ENCODE data around the gene BZW2.
A peak's percentile ranks its signal among the peaks of the same experiment; 100 is the strongest.

The BZW2 gene

DNA sequence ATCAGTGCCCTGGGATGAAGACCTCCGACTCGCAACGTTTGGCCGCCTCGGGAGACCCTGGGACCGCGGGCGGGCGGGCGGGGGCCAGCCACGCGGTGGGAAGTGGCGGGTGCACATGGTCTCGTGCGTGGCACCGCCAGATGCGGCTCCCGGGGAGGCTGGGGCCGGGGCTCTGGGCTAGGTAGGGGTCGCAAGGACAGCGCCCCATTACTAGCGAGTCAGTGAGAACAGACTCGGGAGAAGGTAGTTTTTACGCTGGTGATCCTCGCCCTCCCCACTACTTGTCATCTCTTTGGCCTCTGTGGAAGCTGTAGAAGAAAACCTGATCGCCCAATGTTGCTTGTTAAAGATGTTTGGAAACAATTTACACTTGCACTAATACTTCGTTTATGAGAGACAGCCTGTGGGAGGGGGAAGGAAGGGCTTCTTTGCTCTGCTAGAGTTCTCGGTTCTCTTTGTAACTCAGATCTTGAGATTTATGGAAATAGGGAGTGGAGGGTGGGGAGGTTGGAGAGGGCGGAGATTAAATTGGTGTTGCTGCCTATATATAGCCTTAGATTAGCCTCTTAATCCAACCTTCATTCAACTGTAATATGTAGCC, 591 bp downstream of the BZW2 start:
- H3K9ac ChIP-seq (ENCODE audit: low read length): peak overlapping the region; percentile 88
- peak; percentile 51 for DNase-seq (ENCODE audit: low read depth)
- H3K9me3 ChIP-seq (ENCODE audit: control insufficient read depth, low read length): no peaks in the 10 kb centered on the region
- no peaks in the 10 kb centered on the region for H3K36me3 ChIP-seq (ENCODE audit: control insufficient read depth, insufficient read depth, low read length, severe bottlenecking)
- peak overlapping the region; percentile 88 for H3K4me3 ChIP-seq (ENCODE audit: low read length)
- no peaks in the 10 kb centered on the region for H3K27me3 ChIP-seq (replicated peaks; ENCODE audit: control insufficient read depth, insufficient read depth, low read length)
- peaks cover 23% of the 10 kb centered on the region for H3K4me1 ChIP-seq (ENCODE audit: control insufficient read depth, insufficient read depth, low read length)

- no peak for DNase-seq (ENCODE audit: low read depth)
- H3K4me3 ChIP-seq (ENCODE audit: low read length): peak overlapping the region; percentile 88
Observed at GRCh38 chr7:16647435-16647960, 1.5 kb downstream of the BZW2 start.

GRCh38 chr7:16648551-16648950, 2.6 kb downstream of the BZW2 start:
- H3K9ac ChIP-seq (ENCODE audit: low read length): no peak overlapping the region
- no peak for DNase-seq (ENCODE audit: low read depth)
- no peaks in the 10 kb centered on the region for H3K27me3 ChIP-seq (replicated peaks; ENCODE audit: control insufficient read depth, insufficient read depth, low read length)
- peaks cover 23% of the 10 kb centered on the region for H3K4me1 ChIP-seq (ENCODE audit: control insufficient read depth, insufficient read depth, low read length)
- H3K36me3 ChIP-seq (ENCODE audit: control insufficient read depth, insufficient read depth, low read length, severe bottlenecking): no peaks in the 10 kb centered on the region
- H3K4me3 ChIP-seq (ENCODE audit: low read length): no peak overlapping the region
- no peaks in the 10 kb centered on the region for H3K9me3 ChIP-seq (ENCODE audit: control insufficient read depth, low read length)

More at GRCh38 chr7:16647435-16647960, 1.5 kb downstream of the BZW2 start:
- H3K27me3 ChIP-seq (replicated peaks; ENCODE audit: control insufficient read depth, insufficient read depth, low read length): no peaks in the 10 kb centered on the region
- H3K9ac ChIP-seq (ENCODE audit: low read length): peak overlapping the region; percentile 88
- no peaks in the 10 kb centered on the region for H3K9me3 ChIP-seq (ENCODE audit: control insufficient read depth, low read length)
- no peaks in the 10 kb centered on the region for H3K36me3 ChIP-seq (ENCODE audit: control insufficient read depth, insufficient read depth, low read length, severe bottlenecking)
- H3K4me1 ChIP-seq (ENCODE audit: control insufficient read depth, insufficient read depth, low read length): peaks cover 23% of the 10 kb centered on the region

DNA sequence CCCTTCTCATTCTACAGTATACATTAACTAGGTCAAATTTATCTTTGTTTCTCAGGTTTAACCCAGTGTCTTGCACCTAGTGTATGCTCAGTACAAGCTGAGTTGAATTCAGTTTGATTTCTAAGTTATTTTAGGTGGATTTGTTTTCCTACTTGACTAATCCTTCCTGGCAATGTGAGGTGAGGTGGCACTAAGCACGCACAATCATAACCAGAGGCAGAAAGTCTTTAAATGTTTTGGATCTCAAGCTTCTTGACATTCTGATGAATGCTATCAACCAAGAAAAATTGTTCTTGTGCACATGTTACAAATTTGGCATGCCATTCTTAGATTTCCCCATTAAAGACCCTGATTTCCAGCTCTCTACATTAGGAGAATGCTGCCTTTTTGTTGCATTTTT, 3.2 kb downstream of the BZW2 start:
- Histone ChIP-seq H3K4me3 (ENCODE audit: low read length) (no peak overlapping the region), H3K27me3 (replicated peaks; ENCODE audit: control insufficient read depth, insufficient read depth, low read length) (no peaks in the 10 kb centered on the region), H3K36me3 (ENCODE audit: control insufficient read depth, insufficient read depth, low read length, severe bottlenecking) (no peaks in the 10 kb centered on the region), H3K4me1 (ENCODE audit: control insufficient read depth, insufficient read depth, low read length) (peaks cover 18% of the 10 kb centered on the region), H3K9me3 (ENCODE audit: control insufficient read depth, low read length) (no peaks in the 10 kb centered on the region), H3K9ac (ENCODE audit: low read length) (no peak overlapping the region)
- peak; percentile 46 for DNase-seq (ENCODE audit: low read depth)

DNA sequence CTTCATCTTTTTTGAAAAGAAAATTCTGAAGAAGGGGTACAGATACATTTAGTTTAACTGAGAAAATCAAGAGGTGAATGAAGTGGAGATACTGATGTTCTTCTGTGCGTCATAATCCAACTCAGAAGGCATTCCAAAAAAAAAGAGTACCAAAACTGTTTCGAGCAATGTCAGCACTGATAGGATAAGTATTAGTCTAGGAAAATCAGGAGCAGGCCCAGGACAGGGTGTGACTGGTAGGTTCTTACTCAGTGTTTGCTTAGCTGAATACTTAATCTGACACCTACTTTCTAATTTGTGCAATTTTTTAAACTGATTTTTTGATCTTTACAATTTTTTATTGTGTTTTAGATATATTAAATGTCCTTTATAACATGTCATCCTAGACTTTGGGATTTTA, 4.3 kb downstream of the BZW2 start:
- DNase-seq (ENCODE audit: low read depth): no peak
- Histone ChIP-seq H3K9me3 (ENCODE audit: control insufficient read depth, low read length) (no peaks in the 10 kb centered on the region), H3K36me3 (ENCODE audit: control insufficient read depth, insufficient read depth, low read length, severe bottlenecking) (no peaks in the 10 kb centered on the region), H3K4me1 (ENCODE audit: control insufficient read depth, insufficient read depth, low read length) (peaks cover 14% of the 10 kb centered on the region), H3K9ac (ENCODE audit: low read length) (no peak overlapping the region), H3K27me3 (replicated peaks; ENCODE audit: control insufficient read depth, insufficient read depth, low read length) (no peaks in the 10 kb centered on the region), H3K4me3 (ENCODE audit: low read length) (no peak overlapping the region)

GRCh38 chr7:16651396-16652239, 5.6 kb downstream of the BZW2 start:
- H3K36me3 ChIP-seq (ENCODE audit: control insufficient read depth, insufficient read depth, low read length, severe bottlenecking): no peaks in the 10 kb centered on the region
- no peak overlapping the region for H3K9ac ChIP-seq (ENCODE audit: low read length)
- H3K4me3 ChIP-seq (ENCODE audit: low read length): no peak overlapping the region
- peaks cover 14% of the 10 kb centered on the region for H3K4me1 ChIP-seq (ENCODE audit: control insufficient read depth, insufficient read depth, low read length)
- DNase-seq (ENCODE audit: low read depth): no peak
- H3K27me3 ChIP-seq (replicated peaks; ENCODE audit: control insufficient read depth, insufficient read depth, low read length): no peaks in the 10 kb centered on the region
- no peaks in the 10 kb centered on the region for H3K9me3 ChIP-seq (ENCODE audit: control insufficient read depth, low read length)

GRCh38 chr7:16652240-16652583, 6.2 kb downstream of the BZW2 start:
- Histone ChIP-seq H3K4me3 (ENCODE audit: low read length) (no peak overlapping the region), H3K36me3 (ENCODE audit: control insufficient read depth, insufficient read depth, low read length, severe bottlenecking) (no peaks in the 10 kb centered on the region)

DNA sequence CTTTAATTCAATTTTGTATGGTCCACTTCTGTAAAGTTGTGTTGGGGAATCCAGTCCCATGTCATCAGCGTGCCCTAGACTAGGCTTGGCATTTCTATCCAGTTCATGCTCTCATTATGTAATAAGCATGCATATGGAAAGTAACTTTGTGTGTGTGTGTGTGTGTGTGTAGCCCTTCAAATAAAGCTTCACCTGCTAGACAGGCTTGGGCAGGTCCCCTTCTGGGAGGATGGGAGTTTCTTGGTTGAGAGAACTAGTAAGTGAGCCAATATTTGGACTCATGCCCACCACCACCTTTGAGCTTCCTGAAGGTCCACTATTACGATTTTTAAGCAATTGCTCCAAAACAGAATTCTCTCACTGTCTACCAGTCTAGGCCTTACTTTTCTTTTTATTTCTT, 6.9 kb downstream of the BZW2 start:
- H3K9ac ChIP-seq (ENCODE audit: low read length): no peak overlapping the region

More at GRCh38 chr7:16652240-16652583, 6.2 kb downstream of the BZW2 start:
- no peak for DNase-seq (ENCODE audit: low read depth)
- Histone ChIP-seq H3K27me3 (replicated peaks; ENCODE audit: control insufficient read depth, insufficient read depth, low read length) (no peaks in the 10 kb centered on the region), H3K9ac (ENCODE audit: low read length) (no peak overlapping the region), H3K9me3 (ENCODE audit: control insufficient read depth, low read length) (no peaks in the 10 kb centered on the region), H3K4me1 (ENCODE audit: control insufficient read depth, insufficient read depth, low read length) (peaks cover 11% of the 10 kb centered on the region)

DNA sequence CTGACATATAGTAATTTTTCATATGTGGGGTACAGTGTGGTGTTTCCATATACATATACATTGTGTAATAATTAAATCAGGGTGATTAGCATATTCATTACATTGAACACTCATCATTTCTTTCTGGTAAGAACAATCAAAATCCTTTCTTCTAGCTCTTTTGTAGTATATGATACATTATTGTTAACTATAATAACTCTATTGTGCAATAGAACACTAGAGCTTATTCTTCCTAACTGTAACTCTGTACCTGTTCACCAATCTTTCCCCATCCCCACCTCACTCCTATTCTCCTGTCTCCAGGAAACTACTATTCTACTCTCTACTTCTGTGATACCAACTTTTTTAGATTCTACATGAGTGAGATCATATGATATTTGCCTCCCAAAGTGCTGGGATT, 9.4 kb downstream of the BZW2 start:
- no peak overlapping the region for H3K4me3 ChIP-seq (ENCODE audit: low read length)
- no peaks in the 10 kb centered on the region for H3K27me3 ChIP-seq (replicated peaks; ENCODE audit: control insufficient read depth, insufficient read depth, low read length)
- no peaks in the 10 kb centered on the region for H3K9me3 ChIP-seq (ENCODE audit: control insufficient read depth, low read length)
- peaks cover 8% of the 10 kb centered on the region for H3K4me1 ChIP-seq (ENCODE audit: control insufficient read depth, insufficient read depth, low read length)
- no peak overlapping the region for H3K9ac ChIP-seq (ENCODE audit: low read length)
- H3K36me3 ChIP-seq (ENCODE audit: control insufficient read depth, insufficient read depth, low read length, severe bottlenecking): no peaks in the 10 kb centered on the region
- DNase-seq (ENCODE audit: low read depth): no peak

More for the DNA sequence above, 6.9 kb downstream of the BZW2 start:
- Histone ChIP-seq H3K36me3 (ENCODE audit: control insufficient read depth, insufficient read depth, low read length, severe bottlenecking) (no peaks in the 10 kb centered on the region), H3K4me3 (ENCODE audit: low read length) (no peak overlapping the region), H3K9me3 (ENCODE audit: control insufficient read depth, low read length) (no peaks in the 10 kb centered on the region), H3K27me3 (replicated peaks; ENCODE audit: control insufficient read depth, insufficient read depth, low read length) (no peaks in the 10 kb centered on the region), H3K4me1 (ENCODE audit: control insufficient read depth, insufficient read depth, low read length) (peaks cover 10% of the 10 kb centered on the region)
- no peak for DNase-seq (ENCODE audit: low read depth)

- Histone ChIP-seq H3K36me3 (ENCODE audit: control insufficient read depth, insufficient read depth, low read length, severe bottlenecking) (no peaks in the 10 kb centered on the region), H3K4me1 (ENCODE audit: control insufficient read depth, insufficient read depth, low read length) (peaks cover 15% of the 10 kb centered on the region), H3K9me3 (ENCODE audit: control insufficient read depth, low read length) (no peaks in the 10 kb centered on the region), H3K27me3 (replicated peaks; ENCODE audit: control insufficient read depth, insufficient read depth, low read length) (no peaks in the 10 kb centered on the region), H3K4me3 (ENCODE audit: low read length) (no peak overlapping the region), H3K9ac (ENCODE audit: low read length) (no peak overlapping the region)
- DNase-seq (ENCODE audit: low read depth): no peak
Observed at GRCh38 chr7:16656141-16656540, 10.2 kb downstream of the BZW2 start.

DNA sequence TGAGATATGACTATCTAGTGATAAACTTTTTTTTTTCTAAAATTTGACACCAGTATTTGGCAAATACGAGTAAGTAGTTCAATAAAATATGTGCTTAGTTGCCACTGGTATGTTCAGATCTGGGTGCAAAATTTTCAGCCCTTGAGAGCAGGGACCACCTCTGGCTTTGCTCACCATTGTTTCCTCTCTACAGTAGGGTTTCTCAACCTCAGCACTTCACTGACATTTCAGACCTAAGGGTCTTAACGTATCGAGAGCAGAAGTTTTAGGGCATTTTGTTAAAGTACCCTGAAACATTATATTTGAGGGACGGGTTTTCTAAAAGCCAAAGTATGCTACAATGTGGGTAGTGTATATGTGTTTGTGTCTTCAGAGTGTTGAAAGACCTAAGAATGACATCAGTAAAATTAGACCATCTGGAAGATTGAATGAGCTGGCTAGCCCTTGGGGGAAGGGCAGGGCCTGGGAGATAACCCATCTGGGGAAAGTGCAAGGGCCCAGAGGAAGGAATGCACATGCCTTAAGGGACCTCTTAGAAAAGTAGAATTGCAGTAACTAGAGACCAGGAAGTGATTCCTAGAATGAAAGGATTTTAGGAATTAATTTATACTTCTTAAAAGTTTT, 11.8 kb downstream of the BZW2 start:
- H3K27me3 ChIP-seq (replicated peaks; ENCODE audit: control insufficient read depth, insufficient read depth, low read length): no peaks in the 10 kb centered on the region
- peak overlapping the region; percentile 47 for H3K4me3 ChIP-seq (ENCODE audit: low read length)
- peak; percentile 76 for DNase-seq (ENCODE audit: low read depth)
- no peaks in the 10 kb centered on the region for H3K36me3 ChIP-seq (ENCODE audit: control insufficient read depth, insufficient read depth, low read length, severe bottlenecking)
- no peak overlapping the region for H3K9ac ChIP-seq (ENCODE audit: low read length)
- H3K9me3 ChIP-seq (ENCODE audit: control insufficient read depth, low read length): no peaks in the 10 kb centered on the region
- H3K4me1 ChIP-seq (ENCODE audit: control insufficient read depth, insufficient read depth, low read length): peaks cover 28% of the 10 kb centered on the region

Data from adipocyte (in vitro differentiated cells).